ENCODE results near the gene IQCN.

GRCh38 chr19:18292462-18292809 lies 18.2 kb upstream of the IQCN start:
- TF ChIP-seq, protein P1, sequence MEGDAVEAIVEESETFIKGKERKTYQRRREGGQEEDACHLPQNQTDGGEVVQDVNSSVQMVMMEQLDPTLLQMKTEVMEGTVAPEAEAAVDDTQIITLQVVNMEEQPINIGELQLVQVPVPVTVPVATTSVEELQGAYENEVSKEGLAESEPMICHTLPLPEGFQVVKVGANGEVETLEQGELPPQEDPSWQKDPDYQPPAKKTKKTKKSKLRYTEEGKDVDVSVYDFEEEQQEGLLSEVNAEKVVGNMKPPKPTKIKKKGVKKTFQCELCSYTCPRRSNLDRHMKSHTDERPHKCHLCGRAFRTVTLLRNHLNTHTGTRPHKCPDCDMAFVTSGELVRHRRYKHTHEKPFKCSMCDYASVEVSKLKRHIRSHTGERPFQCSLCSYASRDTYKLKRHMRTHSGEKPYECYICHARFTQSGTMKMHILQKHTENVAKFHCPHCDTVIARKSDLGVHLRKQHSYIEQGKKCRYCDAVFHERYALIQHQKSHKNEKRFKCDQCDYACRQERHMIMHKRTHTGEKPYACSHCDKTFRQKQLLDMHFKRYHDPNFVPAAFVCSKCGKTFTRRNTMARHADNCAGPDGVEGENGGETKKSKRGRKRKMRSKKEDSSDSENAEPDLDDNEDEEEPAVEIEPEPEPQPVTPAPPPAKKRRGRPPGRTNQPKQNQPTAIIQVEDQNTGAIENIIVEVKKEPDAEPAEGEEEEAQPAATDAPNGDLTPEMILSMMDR (conservative IDR thresholded peaks at IDR 0.05 in 1 of 2, IDR thresholded peaks at IDR 0.05 in 1 of 2; ENCODE audit: low read depth in 1 of 2, low read length in 2 of 2): no peak
- no peak for TF ChIP-seq EZH2 (IDR thresholded peaks at IDR 0.05; ENCODE audit: low read length, missing control alignments)
